ENCODE measurements around the gene NAPG.
"Not testable (repeated sequence)": the region's sequence is repeated elsewhere in the genome, so short reads cannot be mapped to it uniquely, and the experiment has no call there.

The NAPG gene

GRCh38 chr18:10565835-10566234, 40.0 kb downstream of the NAPG start:
- no peak for TF ChIP-seq CTCF (conservative IDR thresholded peaks at IDR 0.05; ENCODE audit: low read depth, low read length)
- DNase-seq (ENCODE audit: low read depth), result peak; percentile 18
- H3K4me3 ChIP-seq (ENCODE audit: low read depth, low read length), result no peak overlapping the region

GRCh38 chr18:10566390-10566789, 40.6 kb downstream of the NAPG start:
- no peak overlapping the region for H3K4me3 ChIP-seq (ENCODE audit: low read depth, low read length)
- TF ChIP-seq CTCF (conservative IDR thresholded peaks at IDR 0.05; ENCODE audit: low read depth, low read length), result no peak
- no peak for DNase-seq (ENCODE audit: low read depth)

- not testable (repeated sequence) for H3K4me3 ChIP-seq (ENCODE audit: low read depth, low read length); DNase-seq (ENCODE audit: low read depth)
These were observed 44.1 kb downstream of the NAPG start for GRCh38 chr18:10569941-10570340.

GRCh38 chr18:10570622-10571021, 44.8 kb downstream of the NAPG start:
- no peak overlapping the region for H3K4me3 ChIP-seq (ENCODE audit: low read depth, low read length)
- no peak for TF ChIP-seq CTCF (conservative IDR thresholded peaks at IDR 0.05; ENCODE audit: low read depth, low read length)
- no peak for DNase-seq (ENCODE audit: low read depth)

- no peak for TF ChIP-seq CTCF (conservative IDR thresholded peaks at IDR 0.05; ENCODE audit: low read depth, low read length)
These were observed 45.7 kb downstream of the NAPG start for GRCh38 chr18:10571537-10571936.

GRCh38 chr18:10573261-10573660, 47.4 kb downstream of the NAPG start:
- DNase-seq (ENCODE audit: low read depth); H3K4me3 ChIP-seq (ENCODE audit: low read depth, low read length): not testable (repeated sequence)

More at GRCh38 chr18:10571537-10571936, 45.7 kb downstream of the NAPG start:
- H3K4me3 ChIP-seq (ENCODE audit: low read depth, low read length), result no peak overlapping the region
- no peak for DNase-seq (ENCODE audit: low read depth)

GRCh38 chr18:10574412-10574811, 48.6 kb downstream of the NAPG start:
- not testable (repeated sequence) for H3K4me3 ChIP-seq (ENCODE audit: low read depth, low read length); DNase-seq (ENCODE audit: low read depth)

GRCh38 chr18:10577842-10578572, 52.2 kb downstream of the NAPG start:
- H3K4me3 ChIP-seq (ENCODE audit: low read depth, low read length); DNase-seq (ENCODE audit: low read depth): not testable (repeated sequence)

GRCh38 chr18:10578573-10578899, 52.7 kb downstream of the NAPG start:
- not testable (repeated sequence) for DNase-seq (ENCODE audit: low read depth); H3K4me3 ChIP-seq (ENCODE audit: low read depth, low read length)

Measured in choroid plexus epithelial cell (primary cell).